Measurements from ENCODE around the gene ABCA1. TPM values are rescaled to one million over a fixed set of nuclear protein-coding genes. Genes with fewer than 3 reads are reported as not detected.

Gene ABCA1
- total and polyA plus RNA-seq, 10 of the 15 experiments (the other 5 are each of a cell fraction or from before 2014, with no cell fraction given): 0.01 to 0.56 (median 0.16) TPM

DNA sequence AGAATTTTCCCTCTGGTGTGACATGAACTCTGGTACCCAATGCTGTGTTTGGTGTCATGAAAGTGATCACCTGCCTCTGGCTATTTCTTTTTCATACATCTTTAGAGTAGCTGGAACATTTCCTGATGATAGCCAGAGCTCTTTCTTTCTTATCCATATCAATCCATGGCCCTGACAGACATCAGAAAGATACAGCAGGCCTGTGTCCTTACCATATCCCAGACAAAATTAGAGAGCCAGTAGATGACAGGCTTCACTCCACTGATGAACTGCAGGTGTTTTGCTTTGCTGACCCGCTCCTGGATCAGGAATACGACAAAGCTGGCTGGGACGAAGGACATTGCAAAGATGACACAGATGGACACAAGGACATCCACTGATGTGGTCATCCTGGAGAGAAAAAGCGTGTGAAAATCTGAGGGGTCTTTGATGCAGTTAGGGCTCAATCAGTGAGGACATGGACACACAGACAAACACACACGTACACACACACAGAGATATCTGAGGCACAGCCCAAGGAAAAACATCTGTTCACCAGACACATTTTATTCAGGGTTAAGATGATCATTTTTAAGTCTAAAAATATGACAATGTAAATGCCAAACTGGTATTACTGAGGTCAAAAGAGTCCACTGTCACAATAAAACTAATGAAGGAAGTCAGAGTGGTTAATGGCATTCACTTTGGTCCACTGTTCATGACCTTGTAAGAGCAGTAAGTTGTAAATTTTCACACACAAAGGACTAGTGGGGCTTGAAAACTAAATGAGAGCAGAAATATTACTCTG, 129.6 kb downstream of the ABCA1 start:
- ChIA-PET CTCF (no interaction called here), POLR2A (no interaction called here), SMC1A (ENCODE audit: uncharacterized antibody, unreplicated experiment) (interaction anchor here (1.0 to 1.5 kb wide), 2 partner anchors 17 to 56 kb away, joined by 4 read pairs; no protein-coding TSS in a partner anchor), RAD21 (ENCODE audit: unreplicated experiment) (no interaction called here)
- Histone ChIP-seq H3K4me3 (no peak overlapping the region), H3K9me3 (replicated peaks; ENCODE audit: control insufficient read depth, insufficient read depth, low read length) (no peaks in the 10 kb centered on the region), H4K20me1 (ENCODE audit: control insufficient read depth, insufficient read depth) (no peaks in the 10 kb centered on the region), H3K27ac (ENCODE audit: control insufficient read depth, insufficient read depth) (no peak overlapping the region), H2AFZ (ENCODE audit: control insufficient read depth, low read depth, low read length) (no peak overlapping the region), H3K4me1 (ENCODE audit: control insufficient read depth, insufficient read depth, low read length) (no peaks in the 10 kb centered on the region), H3K4me2 (ENCODE audit: control insufficient read depth, insufficient read depth) (no peak overlapping the region), H3K79me2 (ENCODE audit: control insufficient read depth, insufficient read depth, low read length) (no peaks in the 10 kb centered on the region), H3K9ac (ENCODE audit: control insufficient read depth, insufficient read depth, low read length) (no peak overlapping the region), H3K27me3 (replicated peaks in 1 of 2; ENCODE audit: control insufficient read depth in 2 of 2, insufficient read depth in 2 of 2, low read length in 1 of 2) (peaks cover 0 to 2% of the 10 kb centered on the region in 2 experiments; a peak in 1 of 4 replicates), H3K36me3 (ENCODE audit: control insufficient read depth in 2 of 2, insufficient read depth in 2 of 2, low read length in 1 of 2) (no peaks in the 10 kb centered on the region)
- intact Hi-C loops (cut with micrococcal nuclease; ENCODE audit: unreplicated experiment) (no loop called here), in situ Hi-C loops (cut with MboI) (no loop called here)
- DNase-seq (ENCODE audit: low read depth, low spot score) (no peak), ATAC-seq (no peak), FAIRE-seq (no peak)
- no TSS peak for BruUV-seq (replicated peaks)
- no peak for TF ChIP-seq DPF2 (IDR thresholded peaks at IDR 0.05)
- TF ChIP-seq, protein P1, sequence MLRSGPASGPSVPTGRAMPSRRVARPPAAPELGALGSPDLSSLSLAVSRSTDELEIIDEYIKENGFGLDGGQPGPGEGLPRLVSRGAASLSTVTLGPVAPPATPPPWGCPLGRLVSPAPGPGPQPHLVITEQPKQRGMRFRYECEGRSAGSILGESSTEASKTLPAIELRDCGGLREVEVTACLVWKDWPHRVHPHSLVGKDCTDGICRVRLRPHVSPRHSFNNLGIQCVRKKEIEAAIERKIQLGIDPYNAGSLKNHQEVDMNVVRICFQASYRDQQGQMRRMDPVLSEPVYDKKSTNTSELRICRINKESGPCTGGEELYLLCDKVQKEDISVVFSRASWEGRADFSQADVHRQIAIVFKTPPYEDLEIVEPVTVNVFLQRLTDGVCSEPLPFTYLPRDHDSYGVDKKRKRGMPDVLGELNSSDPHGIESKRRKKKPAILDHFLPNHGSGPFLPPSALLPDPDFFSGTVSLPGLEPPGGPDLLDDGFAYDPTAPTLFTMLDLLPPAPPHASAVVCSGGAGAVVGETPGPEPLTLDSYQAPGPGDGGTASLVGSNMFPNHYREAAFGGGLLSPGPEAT (IDR thresholded peaks at IDR 0.05; ENCODE audit: low read depth): no peak
- TF ChIP-seq, protein P2, sequence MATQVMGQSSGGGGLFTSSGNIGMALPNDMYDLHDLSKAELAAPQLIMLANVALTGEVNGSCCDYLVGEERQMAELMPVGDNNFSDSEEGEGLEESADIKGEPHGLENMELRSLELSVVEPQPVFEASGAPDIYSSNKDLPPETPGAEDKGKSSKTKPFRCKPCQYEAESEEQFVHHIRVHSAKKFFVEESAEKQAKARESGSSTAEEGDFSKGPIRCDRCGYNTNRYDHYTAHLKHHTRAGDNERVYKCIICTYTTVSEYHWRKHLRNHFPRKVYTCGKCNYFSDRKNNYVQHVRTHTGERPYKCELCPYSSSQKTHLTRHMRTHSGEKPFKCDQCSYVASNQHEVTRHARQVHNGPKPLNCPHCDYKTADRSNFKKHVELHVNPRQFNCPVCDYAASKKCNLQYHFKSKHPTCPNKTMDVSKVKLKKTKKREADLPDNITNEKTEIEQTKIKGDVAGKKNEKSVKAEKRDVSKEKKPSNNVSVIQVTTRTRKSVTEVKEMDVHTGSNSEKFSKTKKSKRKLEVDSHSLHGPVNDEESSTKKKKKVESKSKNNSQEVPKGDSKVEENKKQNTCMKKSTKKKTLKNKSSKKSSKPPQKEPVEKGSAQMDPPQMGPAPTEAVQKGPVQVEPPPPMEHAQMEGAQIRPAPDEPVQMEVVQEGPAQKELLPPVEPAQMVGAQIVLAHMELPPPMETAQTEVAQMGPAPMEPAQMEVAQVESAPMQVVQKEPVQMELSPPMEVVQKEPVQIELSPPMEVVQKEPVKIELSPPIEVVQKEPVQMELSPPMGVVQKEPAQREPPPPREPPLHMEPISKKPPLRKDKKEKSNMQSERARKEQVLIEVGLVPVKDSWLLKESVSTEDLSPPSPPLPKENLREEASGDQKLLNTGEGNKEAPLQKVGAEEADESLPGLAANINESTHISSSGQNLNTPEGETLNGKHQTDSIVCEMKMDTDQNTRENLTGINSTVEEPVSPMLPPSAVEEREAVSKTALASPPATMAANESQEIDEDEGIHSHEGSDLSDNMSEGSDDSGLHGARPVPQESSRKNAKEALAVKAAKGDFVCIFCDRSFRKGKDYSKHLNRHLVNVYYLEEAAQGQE (IDR thresholded peaks at IDR 0.05; ENCODE audit: low read depth, low read length): no peak
- no peak for TF ChIP-seq CBX5 (IDR thresholded peaks at IDR 0.05; ENCODE audit: low read depth)
- TF ChIP-seq HDAC6 (IDR thresholded peaks at IDR 0.05; ENCODE audit: unreplicated experiment): no peak
- no peak for TF ChIP-seq STAT1 (conservative IDR thresholded peaks at IDR 0.05)
- TF ChIP-seq IKZF2 (IDR thresholded peaks at IDR 0.05): no peak
- no peak for TF ChIP-seq MXI1 (IDR thresholded peaks at IDR 0.05; ENCODE audit: low read depth, low read length)
- TF ChIP-seq ZSCAN29 (IDR thresholded peaks at IDR 0.05): no peak
- TF ChIP-seq FOXM1 (IDR thresholded peaks at IDR 0.05; ENCODE audit: low read depth, low read length): no peak
- TF ChIP-seq ESRRA (IDR thresholded peaks at IDR 0.05; ENCODE audit: low read length): no peak
- TF ChIP-seq POLR2AphosphoS2 (IDR thresholded peaks at IDR 0.05; ENCODE audit: low read depth, low read length): no peak
- TF ChIP-seq, protein P3, sequence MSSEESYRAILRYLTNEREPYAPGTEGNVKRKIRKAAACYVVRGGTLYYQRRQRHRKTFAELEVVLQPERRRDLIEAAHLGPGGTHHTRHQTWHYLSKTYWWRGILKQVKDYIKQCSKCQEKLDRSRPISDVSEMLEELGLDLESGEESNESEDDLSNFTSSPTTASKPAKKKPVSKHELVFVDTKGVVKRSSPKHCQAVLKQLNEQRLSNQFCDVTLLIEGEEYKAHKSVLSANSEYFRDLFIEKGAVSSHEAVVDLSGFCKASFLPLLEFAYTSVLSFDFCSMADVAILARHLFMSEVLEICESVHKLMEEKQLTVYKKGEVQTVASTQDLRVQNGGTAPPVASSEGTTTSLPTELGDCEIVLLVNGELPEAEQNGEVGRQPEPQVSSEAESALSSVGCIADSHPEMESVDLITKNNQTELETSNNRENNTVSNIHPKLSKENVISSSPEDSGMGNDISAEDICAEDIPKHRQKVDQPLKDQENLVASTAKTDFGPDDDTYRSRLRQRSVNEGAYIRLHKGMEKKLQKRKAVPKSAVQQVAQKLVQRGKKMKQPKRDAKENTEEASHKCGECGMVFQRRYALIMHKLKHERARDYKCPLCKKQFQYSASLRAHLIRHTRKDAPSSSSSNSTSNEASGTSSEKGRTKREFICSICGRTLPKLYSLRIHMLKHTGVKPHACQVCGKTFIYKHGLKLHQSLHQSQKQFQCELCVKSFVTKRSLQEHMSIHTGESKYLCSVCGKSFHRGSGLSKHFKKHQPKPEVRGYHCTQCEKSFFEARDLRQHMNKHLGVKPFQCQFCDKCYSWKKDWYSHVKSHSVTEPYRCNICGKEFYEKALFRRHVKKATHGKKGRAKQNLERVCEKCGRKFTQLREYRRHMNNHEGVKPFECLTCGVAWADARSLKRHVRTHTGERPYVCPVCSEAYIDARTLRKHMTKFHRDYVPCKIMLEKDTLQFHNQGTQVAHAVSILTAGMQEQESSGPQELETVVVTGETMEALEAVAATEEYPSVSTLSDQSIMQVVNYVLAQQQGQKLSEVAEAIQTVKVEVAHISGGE (CRISPR knock-in tag; IDR thresholded peaks at IDR 0.05): no peak
- 27% methylated on average over 5 of the region's 5 CpGs for WGBS (ENCODE audit: insufficient coverage, insufficient replicate concordance, low lambda C conversion rate, missing lambda C conversion rate)
